C4-2B (cell line): ENCODE results near the gene CHCHD3.

Experiments
- CTCF ChIP-seq: fragments of 450-650 bp; conservative IDR thresholded peaks from 2 replicates; pipeline ENCODE4 v1.5.1; 2017; ENCODE audit warnings: mild to moderate bottlenecking
- ZFX ChIP-seq: fragments of 450-650 bp; IDR thresholded peaks from 2 replicates; pipeline ENCODE4 v1.6.1; 2017

DNA sequence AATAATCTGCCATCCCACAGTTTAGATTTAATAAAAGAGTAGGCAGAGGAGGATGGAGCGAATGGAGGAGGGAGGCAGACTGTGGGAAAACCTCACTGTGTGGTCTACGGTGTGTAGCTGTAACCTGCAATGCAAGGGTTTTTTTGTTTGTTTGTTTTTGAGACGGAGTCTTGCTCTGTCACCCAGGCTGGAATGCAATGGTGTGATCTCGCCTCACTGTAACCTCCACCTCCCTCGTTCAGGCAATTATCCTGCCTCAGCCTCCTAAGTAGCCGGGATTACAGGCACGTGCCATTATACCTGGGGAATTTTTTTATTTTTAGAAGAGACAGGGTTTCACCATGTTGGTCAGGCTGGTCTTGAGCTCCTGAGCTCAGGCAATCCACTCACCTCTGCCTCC, 321.0 kb downstream of the CHCHD3 start:
- TF ChIP-seq CTCF (no peak), ZFX (no peak)
